Left renal cortex interstitium (tissue), 4 donors: ENCODE data around the gene KDM1B. TPM values are rescaled to one million over a fixed set of nuclear protein-coding genes. Genes with fewer than 3 reads are reported as not detected.

Experiments used
- DNase-seq, 4 donors: peaks; one replicate each; pipeline ENCODE4 v3.0.0-alpha.2; 2013; ENCODE audit warnings: low read depth in 4 of 4, low spot score in 2 of 4, missing footprints in 1 of 4
- polyA plus RNA-seq, 4 donors: library from polyadenylated mRNA; unstranded; fragments of 120-200 nt; gene quantifications; one replicate each; pipeline ENCODE4 v1.2.1, GENCODE V29; 2013; ENCODE audit not compliant: insufficient read length in 4 of 4

Gene KDM1B
- polyA plus RNA-seq, 4 donors: 18.4 to 20.6 (median 19.3) TPM

DNA sequence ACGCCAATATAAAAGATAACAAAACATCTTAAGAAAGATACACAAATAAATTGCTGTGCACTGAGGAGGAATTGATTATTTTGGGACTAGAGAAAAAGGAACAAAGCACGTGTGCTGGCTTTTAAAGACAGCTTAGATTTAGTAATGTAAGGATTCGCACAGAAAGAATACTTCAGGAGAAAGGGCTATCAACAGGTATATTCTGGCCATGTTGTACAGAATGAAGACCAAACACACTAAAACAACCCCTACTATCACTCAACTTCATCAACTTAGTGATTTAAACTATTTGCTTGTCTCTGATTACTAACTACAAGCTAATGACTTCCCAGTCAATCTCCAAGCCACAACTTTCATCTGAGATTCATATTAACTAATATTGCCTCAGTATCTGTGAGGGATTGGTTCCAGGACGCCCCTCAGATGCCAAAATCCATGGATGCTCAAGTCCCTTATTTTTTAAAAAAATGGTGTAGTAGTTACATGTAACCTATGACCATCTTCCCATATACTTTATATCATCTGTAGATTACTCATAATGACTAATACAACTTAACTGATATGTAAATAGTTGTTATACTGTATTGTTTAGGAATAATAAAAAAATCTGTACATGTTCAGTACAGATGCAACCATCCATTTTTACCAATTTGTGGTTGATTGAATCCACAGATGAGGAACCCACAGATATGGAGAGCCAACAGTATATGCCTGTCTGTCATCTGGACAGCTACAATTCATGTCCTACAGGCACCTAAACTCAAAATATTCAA is 104.6 kb downstream of the KDM1B start:
- no peak for DNase-seq

DNA sequence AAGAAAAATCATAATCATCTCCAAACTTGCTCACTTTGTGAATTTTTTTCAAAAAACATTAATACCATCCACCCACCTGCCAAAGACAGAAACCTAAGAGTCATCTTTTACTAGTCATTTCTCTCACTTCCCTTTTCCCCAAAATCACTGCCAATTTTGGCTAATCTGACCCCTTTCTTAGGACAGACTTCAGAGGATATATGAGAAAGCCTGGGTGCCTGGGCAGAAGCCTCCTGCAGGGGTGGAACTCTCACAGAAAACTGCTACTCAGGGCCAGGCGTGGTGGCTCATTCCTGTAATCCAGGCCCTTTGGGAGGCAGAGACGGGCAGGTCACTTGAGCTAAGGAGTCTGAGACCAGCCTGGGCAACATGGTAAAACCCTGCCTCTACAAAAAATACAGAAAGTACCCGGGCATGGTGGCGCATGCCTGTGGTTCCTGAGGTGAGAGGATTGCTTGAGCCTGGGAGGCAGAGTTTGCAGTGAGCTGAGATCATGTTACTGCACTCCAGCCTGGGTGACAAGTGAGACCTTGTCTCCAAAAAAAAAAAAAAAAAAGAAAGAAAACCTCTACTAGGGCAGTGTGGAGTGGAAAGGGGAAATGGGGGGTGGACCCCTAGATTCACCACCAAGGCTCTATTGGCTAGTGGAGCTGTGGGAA is 105.4 kb downstream of the KDM1B start:
- DNase-seq: no peak

DNA sequence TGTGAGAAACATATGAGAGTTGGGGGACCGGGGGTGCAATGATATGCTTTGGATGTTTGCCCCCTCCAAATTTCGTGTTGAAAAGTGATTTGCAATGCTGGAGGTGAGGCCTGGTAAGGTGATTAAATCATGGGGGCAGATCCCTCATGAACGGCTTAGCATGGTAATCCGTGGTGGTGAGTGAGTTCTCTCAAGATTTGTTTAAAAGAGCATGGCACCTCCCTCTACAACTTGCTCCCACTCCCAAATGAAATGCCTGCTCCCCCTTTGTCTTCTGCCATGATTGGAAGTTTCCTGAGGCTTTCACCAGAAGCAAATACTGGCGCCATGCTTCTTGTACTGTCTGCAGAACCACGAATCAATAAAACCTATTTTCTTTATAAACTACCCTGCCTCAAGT is 106.7 kb downstream of the KDM1B start:
- DNase-seq: no peak

DNA sequence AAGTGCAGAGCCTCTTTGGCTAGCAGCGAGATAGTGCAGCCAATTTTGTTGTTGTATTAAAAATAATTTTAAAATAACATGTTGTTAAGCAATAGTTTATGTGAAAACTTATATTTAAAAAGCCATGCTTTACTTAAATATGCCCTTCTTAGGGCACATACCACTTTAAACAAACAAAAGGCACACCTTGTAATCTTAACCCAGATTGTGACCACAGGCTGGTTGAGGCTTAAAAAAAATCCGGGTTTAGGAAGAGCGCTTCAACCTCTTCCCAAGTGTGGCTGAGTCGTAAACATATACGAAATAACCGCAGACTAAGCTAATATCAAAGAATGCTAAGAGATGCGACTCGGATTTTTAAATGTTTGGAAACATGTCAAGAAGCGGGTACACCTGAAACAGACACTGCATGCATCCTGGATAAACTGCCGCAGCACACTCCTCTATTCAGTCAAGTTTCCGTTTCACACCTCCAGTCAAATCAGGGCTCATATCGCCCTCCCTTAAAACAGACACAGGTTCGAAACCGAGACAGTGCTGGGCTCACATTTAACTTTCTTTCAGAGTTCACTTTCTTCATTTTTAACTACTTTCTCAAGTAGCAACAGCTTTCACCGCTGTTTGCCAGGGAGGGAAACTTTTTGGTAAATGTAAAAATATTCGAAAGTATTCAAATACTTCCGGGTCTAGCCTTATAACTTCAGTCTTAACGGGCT is 107.6 kb downstream of the KDM1B start:
- DNase-seq: peak in 1 of 4 donors; percentile 27

DNA sequence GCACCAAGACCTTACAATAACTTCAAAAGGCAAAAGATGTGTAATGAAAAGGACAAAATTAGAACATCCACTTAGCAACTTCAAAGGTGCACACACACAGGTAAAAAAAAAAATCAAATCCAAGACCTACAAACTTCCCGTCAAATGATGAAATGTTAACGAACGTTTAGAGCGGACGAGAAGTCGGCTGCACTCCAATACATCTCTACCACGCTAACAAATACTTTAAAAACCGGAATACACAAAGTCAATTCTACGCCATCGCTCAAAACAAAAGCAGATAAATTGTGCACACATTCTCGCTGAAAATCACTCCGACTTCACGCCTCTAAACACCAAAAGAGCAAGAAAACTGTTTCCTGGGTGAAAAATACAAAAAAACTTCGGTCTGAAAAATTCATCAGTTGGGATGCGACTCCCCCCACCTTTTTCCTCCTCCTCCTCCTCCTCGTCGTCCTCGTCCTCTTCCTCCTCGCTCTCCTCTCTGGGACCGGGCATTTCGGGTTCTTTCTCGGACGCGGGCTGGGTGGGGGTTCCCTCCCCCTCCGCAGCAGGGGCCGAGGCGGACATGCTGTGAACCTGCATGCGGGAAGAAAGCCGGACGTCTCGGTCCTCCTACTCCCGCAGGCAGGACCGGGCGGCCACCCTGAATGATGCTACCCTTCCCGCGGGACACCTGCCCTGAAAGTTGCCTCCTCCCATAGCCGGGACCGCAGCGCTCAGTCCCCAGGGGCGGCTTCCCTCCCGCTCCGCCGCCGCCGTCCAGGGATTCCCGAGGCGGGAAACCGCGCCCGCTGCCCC is 108.4 kb downstream of the KDM1B start:
- peak in 1 of 4 donors; percentile 52 for DNase-seq

DNA sequence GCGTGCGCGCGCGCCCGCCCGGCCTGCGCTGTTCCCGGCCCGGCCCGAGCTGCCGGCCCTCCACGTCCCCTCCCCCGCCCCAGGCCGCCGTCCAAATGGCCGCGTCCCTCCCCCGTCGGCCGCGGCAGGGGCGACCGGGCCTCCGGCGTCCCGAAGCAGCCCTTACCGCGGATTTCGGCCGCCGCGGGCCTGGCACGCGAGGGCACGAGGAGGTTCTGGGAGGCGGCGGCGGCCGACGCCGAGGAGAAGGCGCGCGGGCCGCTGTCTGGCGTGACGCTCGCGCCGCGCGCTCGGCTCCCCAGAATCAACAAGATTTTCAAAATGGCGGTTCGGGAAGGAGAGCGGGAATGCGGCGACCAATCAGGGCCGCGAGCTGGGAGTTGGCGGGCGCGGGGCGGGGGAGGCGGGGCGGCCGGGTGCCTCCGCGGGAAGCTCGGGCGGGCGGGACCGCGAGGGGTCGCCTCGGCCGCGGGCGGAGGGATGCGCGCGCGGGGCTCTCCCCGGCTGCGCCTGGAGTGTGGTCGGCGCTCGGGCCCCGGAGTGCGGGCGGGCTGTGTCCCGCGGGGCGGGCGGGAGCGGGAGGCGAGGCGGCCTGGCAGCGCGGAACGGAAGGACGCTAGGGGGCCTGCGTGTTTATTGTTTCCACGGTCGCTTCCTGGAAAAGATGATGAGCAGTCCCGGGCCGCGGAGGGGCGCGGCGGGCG is 109.1 kb downstream of the KDM1B start, which contains the start of gene DEK:
Gene DEK, minus strand, starts transcription at position 312 of the 704 bp plus-strand sequence. CDS start 543 bp downstream, outside the sequence.
- peak; percentile 55 to 80 (median 70) for DNase-seq

DNA sequence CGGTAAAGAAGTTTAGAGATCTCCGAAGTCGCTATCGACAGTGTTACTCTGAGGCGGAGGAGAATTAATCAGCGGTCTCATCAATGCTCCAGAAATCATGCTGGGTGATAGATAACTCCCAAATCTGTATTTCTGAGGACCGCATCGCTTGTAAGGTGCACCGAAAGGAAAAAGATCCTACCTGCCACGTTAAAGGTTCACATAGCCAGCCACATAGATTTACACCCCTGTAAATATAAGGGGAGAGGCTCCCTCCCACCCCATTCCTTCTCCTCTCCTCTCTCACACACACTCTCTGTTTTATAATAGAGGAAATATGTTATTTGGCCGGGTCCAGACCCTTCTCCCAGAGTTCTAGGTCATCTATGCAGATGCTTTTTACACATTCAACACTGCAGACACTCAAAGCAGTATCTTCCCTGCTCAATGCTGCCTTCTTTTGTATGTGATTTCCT is 109.7 kb downstream of the KDM1B start:
- DNase-seq: peak in 1 of 4 donors; percentile 43

DNA sequence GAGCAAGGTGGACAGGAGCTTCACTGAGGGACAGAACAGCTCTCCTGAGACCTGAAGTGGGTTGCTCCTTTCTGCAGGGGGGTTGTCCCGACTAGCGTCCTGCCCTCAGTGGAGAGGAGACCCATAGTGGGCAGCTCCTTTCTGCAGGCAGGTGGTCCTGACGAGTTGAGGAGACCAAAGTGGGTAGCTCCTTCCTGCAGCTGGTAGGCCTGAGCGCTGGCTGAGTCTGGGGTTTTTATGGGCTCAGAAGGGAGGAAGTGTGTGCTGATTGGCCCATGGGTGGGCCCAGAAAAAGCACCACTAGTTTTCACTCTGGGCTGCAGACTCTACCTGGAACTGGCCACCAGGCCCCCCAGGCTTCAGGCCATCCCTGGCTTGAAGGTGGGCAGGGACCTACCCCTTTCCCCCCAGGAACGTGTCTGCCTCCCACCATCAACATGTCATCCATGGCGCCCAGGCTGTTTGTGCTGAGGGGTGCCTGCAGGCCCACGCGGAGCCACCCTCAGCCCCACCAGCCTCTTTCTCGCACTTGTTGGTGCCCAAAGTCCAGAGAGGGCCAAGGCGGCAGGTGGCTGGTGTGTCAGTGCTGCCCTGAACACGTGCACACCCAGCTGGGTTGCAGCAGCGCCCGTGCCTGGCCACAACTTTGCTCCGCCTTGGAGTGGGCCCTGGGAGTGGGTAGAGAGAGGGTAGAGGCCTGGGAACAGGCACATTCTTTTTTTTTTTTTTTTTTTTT is 110.7 kb downstream of the KDM1B start:
- no peak for DNase-seq

DNA sequence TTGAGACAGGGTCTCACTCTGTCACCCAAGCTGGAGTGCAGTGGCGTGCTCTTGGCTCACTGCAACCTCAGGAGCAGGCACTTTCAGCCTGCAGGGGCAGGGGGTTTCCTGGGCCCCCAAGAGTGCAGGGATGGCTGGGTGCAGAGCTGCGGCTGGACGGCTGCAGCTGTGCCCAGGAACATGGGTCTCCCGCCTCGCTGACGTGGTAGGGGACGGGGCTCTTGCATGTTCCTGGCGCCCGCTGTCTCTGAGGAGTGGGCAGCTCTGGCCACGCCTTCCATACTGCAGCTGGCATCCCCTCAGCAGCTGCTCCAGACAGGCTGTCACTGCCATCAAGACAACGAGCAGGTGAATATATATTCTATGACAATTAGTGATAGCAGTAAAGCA is 111.3 kb downstream of the KDM1B start:
- no peak for DNase-seq

DNA sequence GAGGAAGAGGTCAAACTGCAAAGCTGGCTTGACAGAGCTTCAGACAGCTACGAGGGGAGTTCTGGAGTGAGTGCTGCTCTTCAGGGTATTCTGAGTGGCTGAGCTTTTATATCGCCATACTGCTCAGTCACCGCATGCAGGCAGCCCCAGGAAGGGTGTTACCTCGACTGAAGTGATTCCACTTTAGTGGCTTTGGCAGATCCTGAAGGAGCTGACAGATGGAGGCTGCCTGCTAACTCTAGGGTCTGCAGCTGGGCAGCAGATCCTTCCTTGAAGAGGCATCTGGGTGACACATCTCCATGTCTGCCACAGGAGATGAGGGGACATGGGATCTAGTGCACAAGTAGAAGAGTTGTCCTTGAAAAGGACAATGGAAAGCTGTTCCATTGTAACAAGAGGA is 112.8 kb downstream of the KDM1B start:
- DNase-seq: no peak

DNA sequence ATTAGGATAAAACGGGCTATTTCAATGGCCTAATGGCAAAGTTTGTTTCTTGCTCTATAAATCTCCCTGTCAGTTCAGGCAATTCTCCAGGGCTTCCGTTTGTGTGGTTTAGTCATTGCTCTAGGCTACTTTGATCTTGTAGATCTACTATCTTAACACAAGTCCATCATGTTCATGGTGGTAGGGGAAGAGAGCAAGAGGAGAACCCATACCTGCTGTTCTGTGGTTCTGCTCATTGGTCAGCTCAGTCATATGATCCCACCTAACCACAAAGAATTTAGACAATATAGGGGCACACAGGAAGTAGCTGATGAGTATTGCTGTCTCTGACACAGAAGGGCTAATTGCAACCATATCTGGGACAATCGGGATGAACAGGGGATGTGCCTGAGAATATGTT is 114.0 kb downstream of the KDM1B start:
- DNase-seq: no peak

DNA sequence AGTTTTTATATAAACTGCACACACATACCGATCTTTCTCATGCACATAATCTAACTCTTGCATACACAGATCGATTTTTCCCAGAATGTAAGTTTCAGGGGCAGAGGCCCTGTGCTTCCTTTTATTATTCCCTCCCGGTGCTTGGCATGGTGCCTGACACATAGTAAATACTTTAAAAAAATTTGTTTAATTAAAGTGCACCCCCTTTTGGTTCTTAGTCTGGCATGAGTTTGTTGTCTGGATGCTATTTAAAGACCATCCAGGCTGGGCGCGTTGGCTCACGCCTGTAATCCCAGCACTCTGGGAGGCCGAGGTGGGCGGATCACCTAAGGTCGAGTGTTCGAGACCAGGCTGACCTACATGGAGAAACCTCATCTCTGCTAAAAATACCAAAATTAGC is 114.5 kb downstream of the KDM1B start:
- DNase-seq: no peak

DNA sequence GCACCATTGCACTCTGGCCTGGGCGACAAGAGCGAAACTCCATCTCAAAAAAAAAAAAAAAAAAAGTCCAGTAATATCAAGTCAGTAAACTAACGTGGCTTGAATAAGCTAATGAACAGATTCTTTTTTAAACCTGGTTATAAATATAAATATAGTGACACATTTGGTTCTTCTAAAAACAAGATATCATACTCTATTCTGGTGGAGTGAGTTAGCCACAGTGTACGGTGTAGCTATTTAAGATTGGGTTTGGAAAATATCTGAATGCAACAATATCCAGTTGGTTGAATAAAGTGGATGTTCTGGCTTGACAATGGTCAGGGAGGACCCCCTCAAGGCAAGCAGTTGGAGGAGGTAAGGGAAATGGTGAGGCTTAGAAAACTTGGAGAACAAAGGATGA is 115.0 kb downstream of the KDM1B start:
- no peak for DNase-seq

Other genes starting within 250 kb of the KDM1B start
- gene KIF13A, start 167.8 kb upstream of the KDM1B start, polyA plus RNA-seq: 10 to 100 TPM; 31.7 to 41.5 (median 37.0) TPM
- gene NHLRC1, start 32.7 kb upstream of the KDM1B start, polyA plus RNA-seq: 1 to 10 TPM; 1.7 to 2.3 (median 1.9) TPM
- gene TPMT, start 345 bp upstream of the KDM1B start, polyA plus RNA-seq: 10 to 100 TPM; 21.7 to 28.1 (median 26.5) TPM
- gene DEK, start 109.1 kb downstream of the KDM1B start, polyA plus RNA-seq: 100 to 1,000 TPM; 208 to 219 (median 215) TPM
- gene RNF144B, start 231.9 kb downstream of the KDM1B start, polyA plus RNA-seq: 10 to 100 TPM; 14.7 to 19.5 (median 17.7) TPM